Mesenchymal stem cell (in vitro differentiated cells and primary cell): ENCODE results near the gene TTYH1.

ENCODE experiments used
- DNase-seq: peaks from one replicate; pipeline ENCODE4 v3.0.0-alpha.2; 2013
- H2AFZ ChIP-seq: one replicate; pipeline ENCODE4 v1.6.1; 2013; ENCODE audit warnings: low read depth, mild to moderate bottlenecking, control low read depth, inconsistent platforms, low read length, moderate library complexity
- H2AK5ac ChIP-seq: 2 replicates; pipeline ENCODE4 v1.6.1; 2013; ENCODE audit warnings: low read length, moderate library complexity, mild to moderate bottlenecking, inconsistent platforms; ENCODE audit not compliant: severe bottlenecking
- H2BK120ac ChIP-seq: one replicate; pipeline ENCODE4 v1.6.1; 2013; ENCODE audit warnings: low read depth, mild to moderate bottlenecking, inconsistent platforms, low read length, moderate library complexity
- H2BK12ac ChIP-seq, 2 experiments: one replicate each; pipeline ENCODE4 v1.6.1; 2013; ENCODE audit warnings: inconsistent platforms in 2 of 2, low read length in 2 of 2, mild to moderate bottlenecking in 2 of 2, moderate library complexity in 2 of 2, control low read depth in 1 of 2
- H2BK15ac ChIP-seq: one replicate; pipeline ENCODE4 v1.6.1; 2013; ENCODE audit warnings: mild to moderate bottlenecking, low read depth, inconsistent platforms; ENCODE audit not compliant: poor library complexity, severe bottlenecking
- H2BK5ac ChIP-seq: 2 replicates; pipeline ENCODE4 v1.6.1; 2013; ENCODE audit warnings: low read depth, mild to moderate bottlenecking, low read length, control low read depth, inconsistent platforms; ENCODE audit not compliant: poor library complexity, severe bottlenecking
- H3K14ac ChIP-seq, 2 experiments: one replicate each; pipeline ENCODE4 v1.6.1; 2013; ENCODE audit warnings: inconsistent platforms in 2 of 2, low read length in 2 of 2, control low read depth in 1 of 2, mild to moderate bottlenecking in 1 of 2, moderate library complexity in 1 of 2
- H3K18ac ChIP-seq, 2 experiments: one replicate each; pipeline ENCODE4 v1.6.1; 2013; ENCODE audit warnings: inconsistent platforms in 2 of 2, low read length in 2 of 2, control low read depth in 1 of 2, low read depth in 1 of 2, mild to moderate bottlenecking in 1 of 2
- H3K23ac ChIP-seq, 2 experiments: one replicate each; pipeline ENCODE4 v1.6.1; 2013; ENCODE audit warnings: inconsistent platforms in 2 of 2, low read length in 2 of 2, mild to moderate bottlenecking in 2 of 2, moderate library complexity in 2 of 2, control low read depth in 1 of 2
- H3K27ac ChIP-seq: 2 replicates; pipeline ENCODE4 v1.5.1; 2013; ENCODE audit warnings: mild to moderate bottlenecking, moderate library complexity, low read length, control low read depth, inconsistent platforms; ENCODE audit not compliant: poor library complexity, severe bottlenecking
- H3K27me3 ChIP-seq, 2 experiments: 2 replicates each; pipeline versions ENCODE4 v1.6.1 to v1.7.0; 2013; ENCODE audit warnings: low read length in 2 of 2, mild to moderate bottlenecking in 2 of 2, moderate library complexity in 2 of 2, control low read depth in 1 of 2, inconsistent platforms in 1 of 2; ENCODE audit not compliant: control insufficient read depth in 1 of 2, insufficient read depth in 1 of 2
- H3K36me3 ChIP-seq, 2 experiments: 2 replicates each; pipeline versions ENCODE4 v1.6.1 to v1.7.0; 2013; ENCODE audit warnings: low read length in 2 of 2, control low read depth in 1 of 2, inconsistent platforms in 1 of 2, low read depth in 1 of 2, mild to moderate bottlenecking in 1 of 2; ENCODE audit not compliant: insufficient read depth in 2 of 2, control insufficient read depth in 1 of 2
- H3K4ac ChIP-seq, 2 experiments: one replicate each; pipeline ENCODE4 v1.6.1; 2013; ENCODE audit warnings: inconsistent platforms in 2 of 2, low read length in 2 of 2, mild to moderate bottlenecking in 2 of 2, moderate library complexity in 2 of 2, control low read depth in 1 of 2, low read depth in 1 of 2
- H3K4me1 ChIP-seq: 2 replicates; pipeline ENCODE4 v1.6.1; 2013; ENCODE audit warnings: low read depth, low read length, control low read depth; ENCODE audit not compliant: control insufficient read depth, insufficient read depth
- H3K4me2 ChIP-seq: 2 replicates; pipeline ENCODE4 v1.6.1; 2013; ENCODE audit warnings: low read length, mild to moderate bottlenecking, inconsistent platforms; ENCODE audit not compliant: poor library complexity, severe bottlenecking
- H3K4me3 ChIP-seq, 2 experiments: 2 replicates each; pipeline versions ENCODE4 v1.5.1 to v1.7.0; 2013; ENCODE audit warnings: low read length in 2 of 2, mild to moderate bottlenecking in 2 of 2, control low read depth in 1 of 2, low read depth in 1 of 2; ENCODE audit not compliant: insufficient read depth in 1 of 2
- H3K79me1 ChIP-seq: replicated peaks from 2 replicates; pipeline ENCODE4 v1.6.1; 2013; ENCODE audit warnings: mild to moderate bottlenecking, control low read depth, low read length, inconsistent platforms; ENCODE audit not compliant: poor library complexity, severe bottlenecking
- H3K9ac ChIP-seq: 2 replicates; pipeline ENCODE4 v1.7.0; 2013; ENCODE audit warnings: mild to moderate bottlenecking, low read length, moderate library complexity
- H3K9me3 ChIP-seq: 2 replicates; pipeline ENCODE4 v1.7.0; 2013; ENCODE audit warnings: mild to moderate bottlenecking, low read length; ENCODE audit not compliant: control insufficient read depth
- H4K8ac ChIP-seq: one replicate; pipeline ENCODE4 v1.6.1; 2013; ENCODE audit warnings: inconsistent platforms, mild to moderate bottlenecking, low read length, moderate library complexity
- H4K91ac ChIP-seq: one replicate; pipeline ENCODE4 v1.6.1; 2013; ENCODE audit warnings: mild to moderate bottlenecking, low read length, inconsistent platforms
- WGBS: methylation state at CpG from one replicate; pipeline ENCODE4 v1.1.7; 2013; ENCODE audit warnings: mixed read lengths; 5-methylcytosine and 5-hydroxymethylcytosine counted together

The TTYH1 gene

DNA sequence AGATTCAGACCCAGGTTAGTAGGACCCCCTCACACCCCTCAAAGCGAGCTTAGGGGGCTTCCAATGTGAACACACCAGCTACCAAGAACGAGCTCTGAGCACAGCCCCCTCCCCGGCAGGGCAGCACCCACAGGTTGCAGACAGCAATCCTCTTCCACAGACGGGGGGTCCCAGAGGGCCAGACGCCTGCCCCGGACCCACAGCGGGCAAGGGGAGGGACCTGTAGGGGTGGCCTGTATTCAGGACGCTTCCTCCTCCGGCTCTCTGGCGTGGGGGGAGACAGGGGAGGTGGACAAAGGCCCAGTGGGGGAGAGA, 4.8 kb downstream of the TTYH1 start:
- Histone ChIP-seq H3K23ac (no peak overlapping the region), H3K9me3 (no peaks in the 10 kb centered on the region), H3K4me2 (no peak overlapping the region), H3K4me3 (no peak overlapping the region), H3K36me3 (peaks cover 0 to 6% of the 10 kb centered on the region in 2 experiments), H2BK120ac (no peak overlapping the region), H2BK15ac (no peak overlapping the region), H3K27me3 (peaks cover 67 to 69% of the 10 kb centered on the region in 2 experiments), H2BK12ac (no peak overlapping the region), H3K14ac (no peak overlapping the region), H2AK5ac (no peak overlapping the region), H3K79me1 (no peaks in the 10 kb centered on the region), H3K4me1 (peaks cover 12% of the 10 kb centered on the region), H3K27ac (no peak overlapping the region), H4K8ac (no peak overlapping the region), H2BK5ac (no peak overlapping the region), H2AFZ (no peak overlapping the region), H4K91ac (no peak overlapping the region), H3K9ac (no peak overlapping the region), H3K18ac (no peak overlapping the region), H3K4ac (no peak overlapping the region)
- no peak for DNase-seq
- WGBS, result 17% methylated on average over 10 of the region's 10 CpGs

DNA sequence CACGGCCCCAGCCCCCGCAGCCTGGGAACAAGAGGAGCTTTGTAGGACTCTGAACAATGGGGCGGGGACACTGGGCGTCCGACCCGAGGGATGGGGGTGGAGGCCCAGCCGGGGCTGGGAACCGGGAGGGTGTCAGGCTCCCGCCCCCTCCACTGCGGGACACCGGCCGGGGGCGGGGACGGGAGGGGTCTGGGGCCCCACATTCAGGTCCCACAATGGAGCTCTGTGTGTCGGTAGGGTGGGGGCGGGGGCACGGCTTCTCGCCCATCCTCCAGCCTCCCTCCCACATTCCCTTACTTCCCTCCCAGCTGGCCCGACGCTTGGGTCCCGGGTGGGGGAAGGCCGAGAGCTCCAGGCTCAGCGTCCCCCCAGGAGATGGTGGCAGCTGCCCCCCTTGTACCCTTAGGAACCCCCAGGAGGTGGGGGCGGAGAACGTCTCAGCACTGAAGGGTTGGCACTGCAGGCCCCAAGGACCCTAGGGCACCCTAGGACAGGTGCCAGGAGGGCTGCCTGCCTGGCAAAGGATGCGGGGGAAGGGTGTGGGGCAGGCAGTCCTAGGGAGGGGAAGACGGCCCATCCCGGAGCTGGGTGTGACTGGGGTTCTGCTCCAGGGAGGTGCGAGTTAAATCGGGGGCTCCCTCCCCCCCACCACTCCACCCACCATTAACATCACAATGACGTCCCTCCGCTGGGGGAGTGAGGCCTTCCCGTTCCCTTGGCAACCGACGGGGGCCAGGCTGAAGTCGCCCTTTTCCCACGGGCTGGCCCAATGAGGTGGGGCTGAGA, 5.3 kb downstream of the TTYH1 start:
- H2AFZ ChIP-seq, result no peak overlapping the region
- H2BK15ac ChIP-seq, result no peak overlapping the region
- no peak overlapping the region for H2BK120ac ChIP-seq
- H2BK12ac ChIP-seq, result no peak overlapping the region
- H3K4me1 ChIP-seq, result peaks cover 12% of the 10 kb centered on the region
- H3K18ac ChIP-seq, result no peak overlapping the region
- no peak overlapping the region for H3K4ac ChIP-seq
- WGBS, result 6% methylated on average over 16 of the region's 37 CpGs
- no peak overlapping the region for H4K8ac ChIP-seq
- no peak for DNase-seq
- H3K9me3 ChIP-seq, result no peaks in the 10 kb centered on the region
- no peak overlapping the region for H3K4me3 ChIP-seq
- peaks cover 0 to 6% of the 10 kb centered on the region in 2 experiments for H3K36me3 ChIP-seq
- H2AK5ac ChIP-seq, result no peak overlapping the region
- no peak overlapping the region for H3K23ac ChIP-seq
- H2BK5ac ChIP-seq, result no peak overlapping the region
- no peak overlapping the region for H3K27ac ChIP-seq
- H3K14ac ChIP-seq, result no peak overlapping the region
- H3K4me2 ChIP-seq, result no peak overlapping the region
- no peaks in the 10 kb centered on the region for H3K79me1 ChIP-seq
- no peak overlapping the region for H3K9ac ChIP-seq
- no peak overlapping the region for H4K91ac ChIP-seq
- peaks cover 64 to 70% of the 10 kb centered on the region in 2 experiments for H3K27me3 ChIP-seq

DNA sequence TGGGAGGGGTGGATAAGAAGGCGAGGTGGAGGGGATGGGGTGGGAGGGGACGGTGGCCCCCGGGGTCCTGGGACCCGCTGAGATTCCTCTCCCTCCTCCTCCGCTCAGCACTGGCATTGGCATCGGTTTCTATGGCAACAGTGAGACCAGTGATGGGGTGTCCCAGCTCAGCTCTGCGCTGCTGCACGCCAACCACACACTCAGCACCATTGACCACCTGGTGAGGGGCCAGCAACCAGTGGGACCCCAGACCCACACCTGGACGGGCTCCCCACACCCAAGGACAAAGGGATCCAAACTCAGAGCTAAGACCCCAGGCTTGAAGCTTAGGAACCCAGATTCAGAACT, 5.9 kb downstream of the TTYH1 start:
- Histone ChIP-seq H4K91ac (no peak overlapping the region), H2BK15ac (no peak overlapping the region), H3K4me3 (no peak overlapping the region), H2AFZ (no peak overlapping the region), H2BK12ac (no peak overlapping the region), H2BK120ac (no peak overlapping the region), H3K79me1 (no peaks in the 10 kb centered on the region), H4K8ac (no peak overlapping the region), H3K4ac (no peak overlapping the region), H3K4me2 (no peak overlapping the region), H3K27ac (no peak overlapping the region), H2AK5ac (no peak overlapping the region), H3K9ac (no peak overlapping the region), H3K18ac (no peak overlapping the region), H3K4me1 (peaks cover 12% of the 10 kb centered on the region), H2BK5ac (no peak overlapping the region), H3K9me3 (no peaks in the 10 kb centered on the region), H3K36me3 (peaks cover 0 to 6% of the 10 kb centered on the region in 2 experiments), H3K23ac (no peak overlapping the region), H3K14ac (no peak overlapping the region), H3K27me3 (peaks cover 59 to 68% of the 10 kb centered on the region in 2 experiments)
- no peak for DNase-seq
- 63% methylated on average over 5 of the region's 9 CpGs for WGBS

DNA sequence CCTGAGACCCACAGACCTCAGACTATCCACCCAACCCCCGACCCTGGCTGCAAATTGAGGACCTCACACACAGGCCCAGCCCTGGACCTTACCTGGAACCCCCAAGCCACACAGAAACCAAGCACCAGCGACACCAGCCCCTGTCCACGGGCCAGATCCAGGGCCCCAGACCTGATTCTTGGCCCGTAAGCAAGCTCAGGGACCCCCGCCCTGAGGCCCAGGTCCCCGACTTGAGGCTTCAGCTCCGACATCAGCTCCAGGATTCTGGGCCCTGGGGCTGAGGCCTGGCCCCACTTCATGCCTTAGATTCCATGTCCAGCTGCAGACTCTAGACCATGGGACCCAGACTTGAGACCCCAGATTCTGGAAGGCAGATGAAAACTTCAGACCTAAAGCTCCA, 6.3 kb downstream of the TTYH1 start:
- peaks cover 56 to 69% of the 10 kb centered on the region in 2 experiments for H3K27me3 ChIP-seq

More for the DNA sequence above, 6.3 kb downstream of the TTYH1 start:
- H3K9ac ChIP-seq, result no peak overlapping the region
- no peaks in the 10 kb centered on the region for H3K9me3 ChIP-seq
- peaks cover 0 to 6% of the 10 kb centered on the region in 2 experiments for H3K36me3 ChIP-seq
- H3K79me1 ChIP-seq, result no peaks in the 10 kb centered on the region
- H3K4me1 ChIP-seq, result peaks cover 14% of the 10 kb centered on the region
- no peak overlapping the region for H2AK5ac ChIP-seq
- no peak overlapping the region for H3K4me2 ChIP-seq
- H2BK5ac ChIP-seq, result no peak overlapping the region
- H3K14ac ChIP-seq, result no peak overlapping the region
- no peak for DNase-seq
- WGBS, result 70% methylated on average over 7 of the region's 7 CpGs
- no peak overlapping the region for H3K18ac ChIP-seq
- no peak overlapping the region for H4K91ac ChIP-seq
- H2BK120ac ChIP-seq, result no peak overlapping the region
- no peak overlapping the region for H2AFZ ChIP-seq
- H3K23ac ChIP-seq, result no peak overlapping the region
- no peak overlapping the region for H3K27ac ChIP-seq
- no peak overlapping the region for H3K4me3 ChIP-seq
- no peak overlapping the region for H2BK12ac ChIP-seq
- no peak overlapping the region for H3K4ac ChIP-seq
- H4K8ac ChIP-seq, result no peak overlapping the region
- no peak overlapping the region for H2BK15ac ChIP-seq
